GM13976 (cell line): ENCODE measurements around the gene PRSS50.
A peak's percentile ranks its signal among the peaks of the same experiment; 100 is the strongest.

Source experiments
- DNase-seq: peaks from one replicate; pipeline ENCODE4 v3.0.0; 2012; ENCODE audit warnings: low spot score
- in situ Hi-C: fragments of 300-500 bp; cut with MboI; formaldehyde crosslinking; loops from one replicate; pipeline ENCODE4 v1.12.0; 2022; ENCODE audit warnings: low sequenced_read_pairs, mixed read lengths, inconsistent platforms; ENCODE audit not compliant: unreplicated experiment
- TF ChIP-seq, protein P1 (sequence below): IDR thresholded peaks from 2 replicates; pipeline ENCODE4 v1.5.1; 2012; ENCODE audit warnings: borderline replicate concordance, mild to moderate bottlenecking; ENCODE audit not compliant: insufficient read depth; ENCODE audit errors: extremely low read depth, missing control alignments, control extremely low read depth

The PRSS50 gene

DNA sequence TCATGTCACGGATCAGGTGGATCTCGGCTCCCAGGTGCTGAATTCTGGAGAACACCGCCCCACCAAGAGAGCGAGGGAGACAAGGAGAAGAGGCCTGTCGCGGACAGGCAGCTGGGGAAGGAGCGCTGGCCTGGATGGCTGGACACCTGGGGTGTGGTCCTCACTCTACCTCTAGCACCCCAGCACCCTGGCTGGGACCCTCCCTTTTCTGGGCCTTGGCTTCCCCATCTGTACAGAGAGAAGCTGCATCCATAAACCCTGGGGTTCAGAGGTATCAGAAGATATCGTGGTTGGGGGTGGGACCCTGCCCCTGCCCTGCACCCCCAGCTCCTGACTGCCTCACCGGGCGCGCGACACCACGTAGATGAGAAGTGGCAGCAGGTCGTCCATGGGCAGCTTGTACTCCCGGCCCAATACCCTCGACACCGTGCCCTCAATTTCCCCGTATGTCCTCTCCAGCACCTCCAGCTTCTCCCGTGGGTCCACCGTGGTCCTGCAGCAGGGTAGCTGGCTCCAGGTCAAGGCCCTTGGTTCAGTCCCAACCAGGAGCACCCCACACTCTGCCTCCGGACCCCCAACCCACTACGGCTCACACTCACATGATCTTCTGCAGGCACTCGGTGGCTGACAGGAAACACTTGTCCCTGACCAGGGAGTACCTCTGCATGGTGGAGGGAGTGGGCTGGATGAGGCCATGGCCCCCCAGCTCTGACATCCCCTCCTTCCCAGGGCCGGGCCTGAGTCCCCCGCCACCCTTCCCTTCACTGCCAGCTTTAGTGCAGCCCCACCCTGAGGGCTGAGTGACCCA is 45.9 kb downstream of the PRSS50 start:
- in situ Hi-C loops: no loop called here
- TF ChIP-seq, protein P1, sequence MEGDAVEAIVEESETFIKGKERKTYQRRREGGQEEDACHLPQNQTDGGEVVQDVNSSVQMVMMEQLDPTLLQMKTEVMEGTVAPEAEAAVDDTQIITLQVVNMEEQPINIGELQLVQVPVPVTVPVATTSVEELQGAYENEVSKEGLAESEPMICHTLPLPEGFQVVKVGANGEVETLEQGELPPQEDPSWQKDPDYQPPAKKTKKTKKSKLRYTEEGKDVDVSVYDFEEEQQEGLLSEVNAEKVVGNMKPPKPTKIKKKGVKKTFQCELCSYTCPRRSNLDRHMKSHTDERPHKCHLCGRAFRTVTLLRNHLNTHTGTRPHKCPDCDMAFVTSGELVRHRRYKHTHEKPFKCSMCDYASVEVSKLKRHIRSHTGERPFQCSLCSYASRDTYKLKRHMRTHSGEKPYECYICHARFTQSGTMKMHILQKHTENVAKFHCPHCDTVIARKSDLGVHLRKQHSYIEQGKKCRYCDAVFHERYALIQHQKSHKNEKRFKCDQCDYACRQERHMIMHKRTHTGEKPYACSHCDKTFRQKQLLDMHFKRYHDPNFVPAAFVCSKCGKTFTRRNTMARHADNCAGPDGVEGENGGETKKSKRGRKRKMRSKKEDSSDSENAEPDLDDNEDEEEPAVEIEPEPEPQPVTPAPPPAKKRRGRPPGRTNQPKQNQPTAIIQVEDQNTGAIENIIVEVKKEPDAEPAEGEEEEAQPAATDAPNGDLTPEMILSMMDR: no peak

GRCh38 chr3:46670891-46671427 is 46.7 kb downstream of the PRSS50 start:
- TF ChIP-seq, protein P1: no peak
- DNase-seq: no peak
- in situ Hi-C loops: no loop called here

More for the DNA sequence above, 45.9 kb downstream of the PRSS50 start:
- no peak for DNase-seq

DNA sequence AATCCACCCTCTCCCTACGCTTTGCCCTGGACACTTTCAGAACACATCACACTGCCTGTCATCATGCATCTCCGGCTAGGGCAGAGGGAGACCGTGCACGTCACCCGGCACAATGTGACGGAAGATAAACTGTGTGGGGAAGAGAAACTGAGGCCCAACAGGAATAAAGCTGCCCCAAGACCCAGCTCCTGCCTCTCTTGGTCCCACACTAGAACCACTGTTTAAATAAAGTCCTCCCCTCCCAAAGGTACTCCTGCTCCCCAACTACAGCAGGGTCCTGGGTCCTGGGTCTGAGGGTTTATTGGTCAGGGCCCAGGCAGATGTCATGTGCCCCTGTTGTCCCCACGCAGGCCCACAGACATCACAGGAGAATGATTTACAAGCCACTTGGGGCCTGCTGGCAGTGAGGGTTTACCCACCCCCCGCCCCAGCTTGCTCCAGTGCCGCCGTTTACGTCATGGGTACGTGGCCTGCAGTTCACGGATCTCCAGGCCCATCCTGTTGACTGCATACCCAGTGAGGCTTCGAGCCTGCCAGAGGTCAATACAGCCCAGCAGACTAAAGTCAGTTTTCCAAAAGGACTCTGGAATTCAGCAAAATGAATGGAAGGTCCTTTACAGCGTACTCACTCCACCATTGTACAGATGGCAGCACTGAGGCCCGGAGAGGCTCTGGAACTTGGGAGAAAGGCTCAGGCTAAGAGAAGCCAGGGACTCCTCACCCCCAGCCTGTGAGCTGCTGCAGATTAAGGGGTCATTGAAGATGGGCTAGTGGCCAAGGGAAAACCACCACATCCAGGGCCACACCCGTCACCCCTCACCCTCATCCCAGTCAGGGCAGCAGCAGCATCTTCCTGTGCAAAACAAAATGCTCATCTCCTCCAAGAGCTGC is 47.4 kb downstream of the PRSS50 start:
- TF ChIP-seq, protein P1: no peak

GRCh38 chr3:46669191-46669999 is 48.3 kb downstream of the PRSS50 start:
- TF ChIP-seq, protein P1: no peak
- no peak for DNase-seq
- in situ Hi-C loops: no loop called here

More for the DNA sequence above, 47.4 kb downstream of the PRSS50 start:
- DNase-seq: no peak
- in situ Hi-C loops: no loop called here

GRCh38 chr3:46668591-46668990 is 49.1 kb downstream of the PRSS50 start:
- TF ChIP-seq, protein P1: no peak
- peak; percentile 16 for DNase-seq
- in situ Hi-C loops: no loop called here
